Stimulated activated CD8-positive, alpha-beta memory T cell treated with anti-CD3 and anti-CD28 coated beads, Interleukin-15, amount 100 ng/mL, for 48 hours (primary cell): ENCODE measurements around the gene BACE2.
A peak's percentile ranks its signal among the peaks of the same experiment; 100 is the strongest.

ENCODE experiments used
- DNase-seq, 2 donors: peaks; one replicate each; pipeline ENCODE4 v3.0.0-alpha.2; 2020; ENCODE audit warnings: low read depth in 2 of 2

The BACE2 gene

GRCh38 chr21:41167348-41168342 is at the start of gene BACE2:
TSS of gene BACE2 (plus strand) at chr21:41168160. CDS start at chr21:41168264, 104 bp downstream.
- peak; percentile 22 to 32 for DNase-seq

- no peak for DNase-seq
These were observed 48.1 kb upstream of the BACE2 start for GRCh38 chr21:41119901-41120300.

GRCh38 chr21:41120997-41121396 is 47.0 kb upstream of the BACE2 start:
- DNase-seq = no peak

- DNase-seq = peak; percentile 14 to 32
These were observed 46.1 kb upstream of the BACE2 start for GRCh38 chr21:41121785-41122415.

DNA sequence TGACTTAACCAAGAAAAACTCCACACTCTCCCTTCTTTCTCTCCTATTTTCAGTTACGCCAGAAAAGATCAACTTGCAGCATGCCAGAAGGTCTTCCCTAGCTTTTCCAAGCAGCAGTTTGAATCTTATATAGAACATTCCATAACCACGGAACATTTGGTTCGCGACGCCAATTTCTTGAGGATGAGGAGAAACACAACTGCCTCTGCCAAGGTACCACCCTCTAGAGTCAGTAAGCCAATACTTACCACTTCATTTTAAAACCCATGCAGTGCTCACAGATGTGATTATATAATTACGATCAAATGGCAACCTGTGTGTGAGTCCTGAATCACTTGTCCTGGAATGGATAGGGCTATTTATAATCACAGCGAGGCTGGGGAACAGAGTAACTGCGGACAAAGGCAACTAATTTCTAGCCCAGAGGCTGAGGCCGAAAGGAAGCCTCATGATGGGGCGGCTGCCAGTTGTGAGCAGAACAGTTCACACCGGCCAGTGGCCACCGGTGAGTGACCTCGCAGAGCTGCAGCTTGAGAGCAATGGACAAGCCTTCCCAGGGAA is 43.2 kb upstream of the BACE2 start:
- no peak for DNase-seq

DNA sequence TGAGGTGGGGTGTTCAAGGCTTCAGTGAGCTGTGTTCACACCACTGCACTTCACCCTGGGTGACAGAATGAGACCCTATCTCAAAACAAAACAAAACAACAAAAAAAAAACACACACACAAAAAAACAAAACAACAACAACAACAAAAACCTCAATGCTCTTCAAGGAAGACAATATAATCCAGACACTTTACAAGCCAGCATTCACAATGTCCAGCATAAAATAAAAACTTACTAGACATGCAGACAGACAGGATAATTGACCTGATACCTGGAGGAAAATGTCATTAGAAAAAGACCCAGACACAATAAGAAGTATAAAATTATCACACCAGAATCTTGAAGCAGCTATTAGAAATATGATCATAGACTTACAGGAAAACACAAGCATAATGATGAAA is 39.0 kb upstream of the BACE2 start:
- DNase-seq = no peak

GRCh38 chr21:41130883-41131282 is 37.1 kb upstream of the BACE2 start:
- DNase-seq = no peak

- DNase-seq = no peak
These were observed 34.0 kb upstream of the BACE2 start for GRCh38 chr21:41133874-41134522.

GRCh38 chr21:41135746-41136145 is 32.2 kb upstream of the BACE2 start:
- no peak for DNase-seq

DNA sequence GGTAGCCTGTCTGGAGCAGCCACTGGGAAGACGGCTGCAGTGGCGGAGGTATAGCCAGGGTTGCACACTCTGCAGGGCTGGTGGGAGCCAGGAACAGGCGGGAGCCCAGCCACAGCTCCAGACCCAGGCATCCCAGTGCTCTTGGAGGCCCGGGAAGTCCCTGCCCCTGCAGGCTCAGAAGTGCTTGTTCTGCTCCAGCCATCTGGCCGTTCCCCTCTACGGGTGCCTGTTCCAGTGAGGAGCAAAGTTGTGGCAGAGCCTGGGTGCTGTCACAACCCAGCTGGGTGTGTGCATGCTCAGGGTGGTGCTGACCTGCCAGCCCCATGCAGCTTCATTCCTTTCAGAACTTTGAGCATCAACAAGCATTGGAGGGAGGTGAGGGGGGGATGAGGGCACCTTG is 31.7 kb upstream of the BACE2 start:
- no peak for DNase-seq

DNA sequence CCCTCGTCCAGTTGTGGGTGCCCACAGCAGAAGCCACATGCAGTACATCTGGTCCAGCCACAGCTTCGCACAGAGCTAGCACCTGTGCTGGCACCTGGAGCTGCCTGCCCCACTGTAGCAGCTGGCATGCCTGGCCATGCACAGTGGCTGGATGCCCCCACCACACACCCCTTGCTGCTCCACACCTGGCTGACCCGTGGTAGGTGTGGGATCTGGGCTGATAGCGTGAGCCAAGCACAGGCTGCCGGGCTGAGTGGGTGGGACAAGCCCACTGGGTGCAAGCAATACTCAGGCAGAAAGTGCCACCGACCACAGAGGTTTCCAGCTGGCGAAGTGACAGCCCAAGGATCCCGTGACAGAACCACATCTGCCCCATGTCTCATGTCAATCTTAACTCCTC is 30.6 kb upstream of the BACE2 start:
- no peak for DNase-seq

GRCh38 chr21:41137889-41138288 is 30.1 kb upstream of the BACE2 start:
- no peak for DNase-seq

- DNase-seq = no peak
These were observed 29.2 kb upstream of the BACE2 start for GRCh38 chr21:41138711-41139110.

DNA sequence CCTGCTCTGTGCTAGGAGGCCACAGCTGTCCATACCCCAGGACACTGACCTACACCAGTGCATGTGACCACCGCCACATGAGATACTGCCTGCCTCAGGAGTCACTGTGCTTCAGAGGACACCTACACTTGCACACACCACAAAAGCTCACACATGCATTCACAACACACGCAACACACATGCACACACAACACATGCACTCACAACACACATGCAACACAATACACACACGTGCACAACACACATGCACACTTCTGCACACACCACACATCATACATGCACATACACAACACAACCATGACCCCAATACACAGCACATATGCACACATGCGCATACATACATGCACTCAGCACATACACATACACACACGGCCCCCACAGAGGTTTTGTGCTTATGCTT is 28.7 kb upstream of the BACE2 start:
- no peak for DNase-seq

DNA sequence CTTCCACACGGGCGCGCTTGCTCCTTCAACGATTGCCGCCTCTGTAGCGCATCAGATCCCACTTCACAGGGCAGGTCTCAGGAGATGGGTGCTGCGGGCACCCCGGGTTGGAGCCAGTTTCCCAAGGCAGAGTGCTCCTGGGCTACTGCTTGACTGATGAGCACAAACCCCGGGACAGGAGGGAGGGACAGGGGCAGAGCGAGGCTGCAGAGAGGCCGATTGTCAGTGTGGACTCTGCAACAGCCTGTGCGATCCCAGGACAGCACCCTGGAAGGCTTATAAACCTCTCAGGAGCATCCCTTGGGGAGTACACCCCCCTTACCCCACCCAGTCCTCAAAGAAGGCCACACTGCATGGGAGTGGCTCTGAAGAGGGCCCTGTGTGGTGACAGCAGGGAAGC is 28.0 kb upstream of the BACE2 start:
- no peak for DNase-seq

- no peak for DNase-seq
These were observed 26.9 kb upstream of the BACE2 start for GRCh38 chr21:41141031-41141457.

GRCh38 chr21:41142051-41142795 is 25.7 kb upstream of the BACE2 start:
- DNase-seq = no peak

DNA sequence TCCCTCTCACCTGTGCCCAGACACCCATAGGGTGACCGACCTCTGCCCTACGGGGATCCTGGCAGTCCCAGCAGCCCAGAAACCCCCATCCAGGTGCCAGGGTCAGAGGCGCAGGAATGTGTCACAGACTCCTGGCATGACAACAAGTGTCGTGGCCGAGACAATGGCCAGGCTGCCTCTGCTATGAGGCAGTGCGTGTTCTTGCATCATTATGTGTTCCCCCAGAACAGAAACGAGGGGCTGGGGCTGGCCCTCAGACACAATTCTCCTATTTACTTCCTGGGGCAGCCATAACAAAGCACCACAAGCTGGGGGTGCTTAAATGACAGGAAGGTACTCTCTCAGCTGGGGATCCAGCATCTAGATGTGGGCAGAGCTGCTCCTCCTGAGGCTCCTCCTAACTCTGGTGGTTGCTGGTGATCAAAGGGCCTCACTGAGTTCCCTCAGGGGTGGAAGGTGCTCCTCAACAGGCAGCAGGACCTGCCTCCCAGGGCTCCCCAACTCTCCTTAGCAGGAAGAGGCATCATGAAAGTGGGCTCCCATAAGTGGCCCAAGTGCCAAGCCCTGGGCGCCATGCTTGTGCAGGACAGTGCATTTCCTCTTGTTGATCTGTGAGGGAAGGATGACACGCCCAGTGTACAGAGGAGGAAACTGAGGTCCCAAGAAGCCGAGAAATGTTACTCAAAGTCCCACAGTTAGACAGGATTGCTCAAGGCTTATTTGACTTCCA is 24.2 kb upstream of the BACE2 start:
- no peak for DNase-seq

GRCh38 chr21:41147096-41147978 is 20.6 kb upstream of the BACE2 start:
- DNase-seq = no peak

GRCh38 chr21:41147979-41148355 is 20.0 kb upstream of the BACE2 start:
- no peak for DNase-seq
